Rectal smooth muscle tissue (tissue), 1 donor: ENCODE measurements around the gene NTM.

Experiments used
- H3K27ac ChIP-seq: one replicate; pipeline ENCODE4 v1.7.0; 2013; ENCODE audit warnings: low read depth, low read length, inconsistent platforms
- H3K27me3 ChIP-seq: one replicate; pipeline ENCODE4 v1.7.0; 2013; ENCODE audit warnings: low read length; ENCODE audit not compliant: control insufficient read depth, insufficient read depth
- H3K36me3 ChIP-seq: one replicate; pipeline ENCODE4 v1.7.0; 2013; ENCODE audit warnings: low read length; ENCODE audit not compliant: control insufficient read depth, insufficient read depth
- H3K4me1 ChIP-seq: one replicate; pipeline ENCODE4 v1.7.0; 2013; ENCODE audit warnings: low read length; ENCODE audit not compliant: control insufficient read depth, insufficient read depth
- H3K4me3 ChIP-seq: one replicate; pipeline ENCODE4 v1.7.0; 2013; ENCODE audit warnings: low read length
- H3K9ac ChIP-seq: one replicate; pipeline ENCODE4 v1.7.0; 2013; ENCODE audit warnings: low read length

The NTM gene

DNA sequence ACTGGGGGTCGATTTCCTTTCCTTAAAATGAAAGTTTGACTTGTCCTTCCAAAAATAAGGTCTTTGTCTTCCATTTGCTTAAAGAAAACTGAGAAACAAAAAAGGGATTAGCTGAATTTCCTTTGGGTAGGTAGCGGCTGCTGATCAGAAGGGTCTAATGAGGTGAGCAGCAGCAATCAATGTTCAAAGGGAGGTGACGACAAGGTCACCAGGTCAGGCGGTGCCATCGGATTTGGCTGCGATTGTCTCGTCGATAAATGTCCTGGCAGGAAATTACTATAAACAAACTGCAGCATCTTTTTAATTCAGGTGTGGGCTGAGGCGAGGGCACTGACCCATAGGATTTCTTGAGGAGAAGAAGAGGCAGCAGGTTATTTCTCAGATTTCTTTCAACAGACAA is 480.1 kb downstream of the NTM start:
- Histone ChIP-seq H3K4me3 (no peak overlapping the region), H3K27me3 (no peaks in the 10 kb centered on the region), H3K9ac (no peak overlapping the region), H3K36me3 (no peaks in the 10 kb centered on the region), H3K4me1 (no peaks in the 10 kb centered on the region), H3K27ac (no peak overlapping the region)

DNA sequence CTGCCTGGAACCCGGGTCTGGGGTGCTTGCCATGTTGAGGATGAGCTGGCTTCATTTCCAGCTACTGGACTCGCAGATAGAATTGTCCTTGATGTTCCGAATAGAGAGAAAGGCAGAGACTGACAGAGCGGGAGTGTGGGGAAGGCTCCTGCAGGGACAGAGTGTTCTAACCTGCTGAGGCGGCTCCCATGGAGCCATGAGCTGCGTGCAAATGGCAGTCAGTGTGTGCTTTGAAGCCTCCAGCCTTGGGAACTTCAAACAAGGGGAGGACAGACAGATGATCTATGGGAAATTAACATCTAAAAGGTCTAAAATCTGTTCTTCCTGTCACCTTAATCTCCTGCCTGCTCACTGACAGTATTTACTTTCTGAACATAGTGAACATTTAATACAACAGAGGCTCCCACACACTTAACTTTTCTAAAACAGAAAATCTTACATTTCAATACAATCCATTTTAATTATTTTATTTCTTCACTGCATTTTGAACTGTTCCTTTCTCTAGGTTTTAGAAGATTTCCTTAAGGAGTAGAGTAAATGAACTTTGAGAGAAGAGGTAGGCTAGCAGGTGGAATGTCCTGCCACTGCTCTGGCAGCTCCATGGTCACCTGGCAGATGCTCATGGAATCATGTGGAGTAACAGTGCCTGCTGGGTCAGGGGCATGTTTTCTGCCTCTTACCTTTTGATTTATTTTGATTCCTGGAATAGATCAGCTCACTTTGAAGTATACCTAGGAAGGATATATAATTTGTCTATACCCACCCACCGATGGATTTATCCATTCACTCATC is 481.7 kb downstream of the NTM start:
- Histone ChIP-seq H3K4me1 (no peaks in the 10 kb centered on the region), H3K27ac (no peak overlapping the region), H3K9ac (no peak overlapping the region), H3K27me3 (no peaks in the 10 kb centered on the region), H3K4me3 (no peak overlapping the region), H3K36me3 (no peaks in the 10 kb centered on the region)

DNA sequence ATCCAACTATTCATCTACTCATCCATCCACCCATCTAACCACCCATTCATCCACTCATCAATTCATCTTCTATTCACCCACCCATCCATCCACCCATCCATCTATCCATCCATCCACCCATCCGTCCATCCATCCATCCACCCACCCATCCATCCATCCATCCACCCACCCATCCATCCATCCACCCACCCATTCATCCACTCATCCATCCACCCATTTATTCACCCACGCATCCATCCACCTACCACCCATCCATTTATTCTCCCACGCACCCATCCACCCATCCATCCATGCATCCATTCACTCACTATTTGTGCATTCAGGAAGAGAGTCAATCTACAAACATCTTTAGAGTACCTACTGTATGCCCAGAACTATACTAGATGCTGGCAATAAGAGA is 482.3 kb downstream of the NTM start:
- Histone ChIP-seq H3K36me3 (no peaks in the 10 kb centered on the region), H3K27me3 (no peaks in the 10 kb centered on the region)

DNA sequence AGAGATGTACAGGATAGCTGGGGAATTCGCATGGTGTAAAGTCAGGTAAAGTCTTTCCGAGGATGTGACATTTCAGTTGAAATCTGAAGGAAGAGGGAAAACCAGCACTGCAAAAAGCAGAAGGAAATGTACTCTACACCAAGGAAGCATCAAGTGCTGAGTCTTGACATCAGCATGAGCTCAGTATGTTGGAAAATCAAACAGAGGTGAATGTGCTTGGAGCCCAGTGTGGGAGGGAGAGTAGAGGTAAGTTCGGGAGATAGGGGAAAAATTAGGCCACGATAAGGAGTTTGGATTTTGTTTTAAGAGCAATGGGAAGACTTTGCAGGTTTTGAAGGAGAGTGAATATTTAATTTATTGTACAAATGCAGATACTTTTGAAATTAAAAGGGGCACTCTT is 484.0 kb downstream of the NTM start:
- no peaks in the 10 kb centered on the region for H3K27me3 ChIP-seq
- no peak overlapping the region for H3K9ac ChIP-seq
- H3K27ac ChIP-seq, result no peak overlapping the region
- H3K4me3 ChIP-seq, result no peak overlapping the region
- no peaks in the 10 kb centered on the region for H3K4me1 ChIP-seq
- H3K36me3 ChIP-seq, result no peaks in the 10 kb centered on the region

More for the DNA sequence above, 482.3 kb downstream of the NTM start:
- no peak overlapping the region for H3K27ac ChIP-seq
- H3K4me3 ChIP-seq, result no peak overlapping the region
- no peak overlapping the region for H3K9ac ChIP-seq
- no peaks in the 10 kb centered on the region for H3K4me1 ChIP-seq

DNA sequence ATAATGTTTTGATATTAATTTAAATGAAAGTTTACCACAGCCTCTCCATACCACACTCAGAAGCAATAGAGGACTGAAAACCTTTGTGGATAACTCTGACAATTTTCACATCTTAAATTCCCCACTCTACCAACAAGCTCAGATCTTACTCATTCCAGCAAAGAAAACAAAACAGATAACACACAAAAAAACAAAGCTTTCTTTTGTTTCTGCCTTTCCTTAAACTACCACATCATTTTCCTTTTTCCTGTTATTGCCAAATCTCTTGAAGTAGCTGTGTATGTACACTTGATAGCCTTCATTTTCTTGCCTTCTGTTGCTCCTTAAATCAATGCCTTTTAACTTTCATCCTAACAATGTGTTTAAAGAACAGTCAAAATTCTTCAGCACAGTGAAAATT is 484.9 kb downstream of the NTM start:
- Histone ChIP-seq H3K4me3 (no peak overlapping the region), H3K4me1 (no peaks in the 10 kb centered on the region), H3K27ac (no peak overlapping the region), H3K27me3 (no peaks in the 10 kb centered on the region), H3K9ac (no peak overlapping the region), H3K36me3 (no peaks in the 10 kb centered on the region)

DNA sequence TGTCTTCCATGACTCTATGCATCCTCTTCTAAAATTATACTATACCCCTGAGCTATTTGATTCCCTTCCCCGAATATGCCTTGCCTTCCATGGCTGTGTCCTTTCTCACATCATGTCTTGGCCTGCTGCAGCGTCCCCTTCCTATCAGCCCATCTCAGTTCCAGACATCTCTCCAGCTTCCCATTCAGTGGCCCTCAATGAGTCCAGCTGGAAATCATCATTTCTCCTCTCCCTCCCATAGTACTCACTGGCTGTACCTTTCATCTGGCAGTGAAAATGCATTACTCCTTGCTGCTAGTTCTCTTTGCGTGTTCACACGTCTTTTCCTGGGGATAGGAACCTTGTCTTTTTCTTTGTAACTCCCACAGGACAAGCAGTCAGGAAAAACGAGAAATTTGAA is 486.8 kb downstream of the NTM start:
- Histone ChIP-seq H3K9ac (no peak overlapping the region), H3K36me3 (no peaks in the 10 kb centered on the region), H3K27ac (no peak overlapping the region)

DNA sequence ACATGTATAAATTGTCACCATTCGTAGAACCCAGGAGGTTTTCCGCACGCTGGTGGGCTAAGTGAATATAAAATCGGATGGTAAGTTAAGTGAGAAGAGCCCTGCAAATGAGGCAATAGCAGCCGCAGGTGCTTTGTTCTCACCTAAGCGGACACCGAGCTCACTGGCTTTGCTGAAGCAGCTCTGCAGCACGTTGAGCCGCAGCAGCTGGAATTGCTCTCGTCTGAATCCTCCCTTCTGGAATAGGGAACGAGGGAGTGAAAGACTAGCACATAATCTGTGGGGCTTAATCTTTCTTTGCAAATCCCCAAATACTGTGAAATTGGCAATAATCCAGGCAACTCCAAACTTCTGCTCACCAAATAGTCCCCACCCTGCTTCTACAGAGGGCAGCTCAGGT is 488.1 kb downstream of the NTM start:
- no peak overlapping the region for H3K4me3 ChIP-seq
- no peak overlapping the region for H3K9ac ChIP-seq
- no peaks in the 10 kb centered on the region for H3K36me3 ChIP-seq
- no peaks in the 10 kb centered on the region for H3K27me3 ChIP-seq
- no peak overlapping the region for H3K27ac ChIP-seq
- no peaks in the 10 kb centered on the region for H3K4me1 ChIP-seq

More for the DNA sequence above, 486.8 kb downstream of the NTM start:
- Histone ChIP-seq H3K27me3 (no peaks in the 10 kb centered on the region), H3K4me1 (no peaks in the 10 kb centered on the region), H3K4me3 (no peak overlapping the region)

DNA sequence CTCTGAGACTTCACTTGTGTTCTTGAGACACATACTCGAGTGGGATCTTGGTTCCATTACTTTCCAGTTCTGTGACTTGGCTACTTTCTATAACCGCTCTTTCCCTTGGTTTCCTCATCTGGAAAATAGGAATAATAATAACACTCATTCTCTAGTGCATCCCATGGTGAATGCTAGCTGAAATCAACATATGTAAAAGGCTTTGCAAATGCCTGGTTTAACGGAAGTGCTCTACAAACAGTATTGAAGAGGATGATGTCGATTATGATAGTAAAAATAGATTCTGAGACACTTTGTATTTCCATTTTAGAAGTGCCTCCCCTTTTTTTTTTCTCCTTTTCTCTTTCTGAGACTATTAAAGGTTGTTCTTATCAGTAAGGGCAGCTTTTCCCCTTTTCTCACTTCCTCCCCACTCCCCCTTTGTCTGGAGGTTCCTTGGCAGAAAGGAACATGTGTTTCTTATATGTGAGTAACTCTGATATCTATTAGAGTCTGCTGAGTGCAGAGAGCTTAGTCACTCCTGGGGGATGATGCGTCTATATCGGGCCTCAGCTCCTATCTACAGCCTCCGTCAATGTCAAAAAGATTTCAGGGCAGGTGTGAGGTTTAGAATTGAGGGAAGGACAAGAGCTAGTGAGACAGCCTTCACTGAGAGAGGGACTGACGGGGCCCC is 489.3 kb downstream of the NTM start:
- Histone ChIP-seq H3K27me3 (no peaks in the 10 kb centered on the region), H3K27ac (no peak overlapping the region), H3K4me3 (no peak overlapping the region), H3K9ac (no peak overlapping the region), H3K4me1 (no peaks in the 10 kb centered on the region), H3K36me3 (no peaks in the 10 kb centered on the region)

DNA sequence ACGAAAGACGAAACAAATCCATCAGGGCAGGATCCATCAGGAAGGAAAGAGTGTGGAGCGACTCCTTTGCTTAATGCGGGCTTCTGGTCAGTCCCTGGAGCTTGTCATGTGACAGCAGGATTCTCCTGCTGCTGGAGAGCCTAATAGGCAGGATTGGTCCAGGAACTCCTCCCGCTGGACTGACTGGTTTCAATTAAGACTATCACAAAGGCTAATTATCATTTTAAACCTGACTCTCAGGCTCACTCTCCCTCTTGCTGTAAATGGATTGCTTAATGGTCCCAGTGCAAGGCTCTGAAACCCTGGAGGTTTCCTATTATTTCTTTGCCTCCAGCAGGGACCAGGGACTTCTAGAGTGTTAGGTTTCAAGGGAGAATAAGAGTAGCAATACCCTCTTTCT is 493.8 kb downstream of the NTM start:
- no peak overlapping the region for H3K27ac ChIP-seq
- H3K36me3 ChIP-seq, result no peaks in the 10 kb centered on the region
- H3K4me1 ChIP-seq, result peaks cover 3% of the 10 kb centered on the region
- no peak overlapping the region for H3K9ac ChIP-seq
- no peaks in the 10 kb centered on the region for H3K27me3 ChIP-seq
- no peak overlapping the region for H3K4me3 ChIP-seq

DNA sequence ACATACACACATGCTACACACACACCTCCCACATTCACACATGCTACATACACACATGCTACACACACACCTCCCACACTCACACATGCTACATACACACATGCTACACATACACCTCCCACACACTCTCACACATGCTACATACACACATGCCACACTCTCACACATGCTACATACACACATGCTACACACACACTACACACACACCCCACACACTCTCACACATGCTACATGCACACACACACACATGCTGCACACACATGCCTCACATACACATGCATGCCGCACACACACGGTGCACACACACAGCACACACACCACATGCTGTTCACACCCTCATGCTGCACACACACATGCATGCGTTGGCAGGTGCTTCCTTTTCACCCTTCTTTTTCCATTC is 495.4 kb downstream of the NTM start:
- no peaks in the 10 kb centered on the region for H3K27me3 ChIP-seq
- H3K36me3 ChIP-seq, result no peaks in the 10 kb centered on the region
- peaks cover 6% of the 10 kb centered on the region for H3K4me1 ChIP-seq
- H3K27ac ChIP-seq, result no peak overlapping the region
- H3K4me3 ChIP-seq, result no peak overlapping the region
- no peak overlapping the region for H3K9ac ChIP-seq

DNA sequence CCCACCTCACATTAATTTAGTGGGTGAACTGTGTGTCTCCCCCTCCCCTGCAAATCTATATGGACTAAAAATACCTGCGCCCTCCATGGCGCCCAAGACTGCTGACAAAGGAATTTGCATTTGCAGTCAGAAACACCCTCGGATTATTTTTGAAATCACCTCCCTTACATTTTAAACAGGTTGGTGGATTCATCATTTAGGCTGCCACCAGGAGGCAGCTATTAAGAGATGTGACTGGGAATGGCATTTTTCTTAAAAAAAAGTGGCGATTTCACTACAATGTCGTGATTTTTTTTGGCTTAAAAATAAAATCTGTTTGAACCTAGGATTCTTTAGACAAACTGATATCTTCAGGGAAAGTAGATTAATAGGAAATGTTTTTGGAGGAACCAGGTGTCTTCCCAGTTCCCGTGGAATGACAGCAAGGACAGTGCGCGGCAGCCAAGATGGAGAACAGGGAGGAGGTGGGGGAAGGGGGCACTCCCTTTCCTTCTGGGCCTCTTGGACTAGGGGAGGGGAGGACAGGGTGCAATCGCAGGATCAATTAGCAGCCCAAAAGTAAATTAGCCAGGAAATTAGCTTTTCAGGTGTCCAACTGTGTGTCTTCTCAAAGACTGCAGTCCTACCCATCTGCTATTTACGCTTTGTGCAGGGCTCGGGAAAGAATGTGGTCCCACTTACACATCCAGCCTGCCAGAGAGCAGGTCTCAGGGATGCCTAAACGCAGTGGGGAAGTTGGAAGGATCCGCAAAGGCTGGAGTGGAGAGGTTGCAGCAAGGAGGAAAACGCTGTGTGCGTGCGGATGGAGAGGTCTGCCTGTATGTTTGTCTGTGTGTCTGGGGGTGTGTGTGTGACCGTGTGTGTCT is 496.4 kb downstream of the NTM start:
- Histone ChIP-seq H3K36me3 (no peaks in the 10 kb centered on the region), H3K9ac (no peak overlapping the region), H3K27ac (no peak overlapping the region), H3K27me3 (no peaks in the 10 kb centered on the region), H3K4me3 (no peak overlapping the region), H3K4me1 (peaks cover 6% of the 10 kb centered on the region)

DNA sequence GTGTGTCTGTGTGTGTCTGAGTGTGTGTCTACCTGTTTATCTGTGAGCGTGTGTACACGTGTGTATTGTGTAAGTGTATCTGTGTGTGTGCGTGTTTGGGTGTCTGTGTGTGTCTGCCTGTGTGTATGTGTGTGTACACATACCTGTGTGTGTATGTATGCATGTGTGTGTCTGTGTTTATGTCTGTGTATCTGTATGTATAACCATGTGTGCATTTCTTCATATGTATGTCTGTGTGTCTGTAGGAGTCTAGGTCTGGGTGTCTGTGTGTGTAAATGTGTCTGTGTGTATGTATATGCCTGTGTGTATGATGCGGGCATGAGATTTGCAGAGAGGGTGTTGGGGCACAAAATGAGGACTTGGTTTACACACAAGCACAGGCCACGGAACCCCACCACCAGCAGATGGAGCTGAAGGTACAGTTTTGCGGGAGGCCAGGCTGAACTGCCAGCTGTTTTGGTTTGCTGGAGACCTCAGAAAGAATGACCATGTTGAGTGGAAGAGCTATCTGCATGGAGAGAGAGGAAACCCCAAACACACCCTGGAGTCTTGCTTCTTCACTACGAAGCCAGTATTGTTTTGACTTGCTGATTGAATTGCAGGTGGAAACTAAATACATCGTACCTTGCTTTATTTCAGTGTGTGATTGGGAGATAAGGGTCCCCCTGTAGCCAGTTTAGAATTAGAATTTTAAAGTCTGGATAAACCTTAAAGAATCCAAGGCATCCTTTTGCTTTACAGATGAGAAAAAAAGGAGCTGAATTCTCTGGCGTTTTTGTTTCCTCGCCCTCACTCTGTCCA is 497.2 kb downstream of the NTM start:
- Histone ChIP-seq H3K36me3 (no peaks in the 10 kb centered on the region), H3K4me1 (peaks cover 6% of the 10 kb centered on the region), H3K27ac (no peak overlapping the region), H3K9ac (no peak overlapping the region), H3K4me3 (no peak overlapping the region), H3K27me3 (no peaks in the 10 kb centered on the region)
